Endothelial cell (in vitro differentiated cells): Measurements from ENCODE around the gene TMTC4. TPM values are rescaled to one million over a fixed set of nuclear protein-coding genes. Genes with fewer than 3 reads are reported as not detected.

Experiments
- DNase-seq: peaks from one replicate; pipeline ENCODE4 v3.0.0; 2021; ENCODE audit warnings: low spot score
- H3K27ac Mint-ChIP-seq: one replicate; pipeline ENCODE4 v1.8.0; 2021; ENCODE audit warnings: mixed read lengths, inconsistent platforms; ENCODE audit not compliant: unreplicated experiment
- H3K27me3 Mint-ChIP-seq: one replicate; pipeline ENCODE4 v1.8.0; 2021; ENCODE audit warnings: mild to moderate bottlenecking, moderate library complexity, mixed read lengths, inconsistent platforms; ENCODE audit not compliant: unreplicated experiment
- H3K36me3 Mint-ChIP-seq: one replicate; pipeline ENCODE4 v1.8.0; 2021; ENCODE audit warnings: mild to moderate bottlenecking, low read depth, mixed read lengths, inconsistent platforms; ENCODE audit not compliant: unreplicated experiment
- H3K4me1 Mint-ChIP-seq: one replicate; pipeline ENCODE4 v1.8.0; 2021; ENCODE audit warnings: mild to moderate bottlenecking, mixed read lengths, inconsistent platforms; ENCODE audit not compliant: unreplicated experiment
- H3K4me3 Mint-ChIP-seq: one replicate; pipeline ENCODE4 v1.8.0; 2021; ENCODE audit warnings: mild to moderate bottlenecking, mixed read lengths, inconsistent platforms; ENCODE audit not compliant: unreplicated experiment
- H3K9me3 Mint-ChIP-seq: one replicate; pipeline ENCODE4 v1.8.0; 2021; ENCODE audit warnings: mixed read lengths, inconsistent platforms; ENCODE audit not compliant: unreplicated experiment
- total RNA-seq: library from RNA; stranded (reverse); fragmentation: NEBNext Ultra II Directional; extraction: Animal tissue kit (Norgen Biotek cat#: 25700); gene quantifications from one replicate; pipeline ENCODE4 v1.2.1, GENCODE V29; 2021; ENCODE audit not compliant: unreplicated experiment
- TF ChIP-seq, protein P1 (sequence below): fragments of 200-600 bp; sonication (generic); IDR thresholded peaks from one replicate; pipeline ENCODE4 v1.5.0; 2021; ENCODE audit warnings: antibody characterized with exemption; ENCODE audit not compliant: unreplicated experiment

TMTC4 gene
- total RNA-seq, 1 donor from 2014 or later, result 40.1 TPM

DNA sequence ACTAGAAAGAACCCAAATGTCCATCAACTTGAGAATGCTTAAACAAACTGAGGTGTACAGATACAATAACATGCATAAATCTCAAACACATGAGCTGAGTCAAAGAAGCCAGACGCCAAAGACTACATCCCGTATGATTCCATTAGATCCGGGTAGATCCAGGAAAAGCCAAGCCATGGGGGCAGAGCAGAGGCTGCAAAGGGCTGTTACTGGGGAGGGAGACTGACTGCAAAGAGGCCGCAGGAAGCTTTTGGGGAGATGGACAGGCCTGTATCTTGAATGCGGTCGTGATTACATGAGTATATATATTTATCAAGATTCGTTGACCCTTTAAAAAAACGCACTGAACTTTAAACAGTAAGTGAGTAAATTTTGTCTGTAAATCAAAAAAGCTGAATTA, 114.7 kb downstream of the TMTC4 start:
- no peak for DNase-seq
- Mint-ChIP-seq H3K36me3 (peaks cover 3% of the 10 kb centered on the region), H3K9me3 (no peaks in the 10 kb centered on the region), H3K4me1 (no peaks in the 10 kb centered on the region), H3K27ac (no peak overlapping the region), H3K27me3 (peaks cover 2% of the 10 kb centered on the region), H3K4me3 (no peak overlapping the region)
- TF ChIP-seq, protein P1, sequence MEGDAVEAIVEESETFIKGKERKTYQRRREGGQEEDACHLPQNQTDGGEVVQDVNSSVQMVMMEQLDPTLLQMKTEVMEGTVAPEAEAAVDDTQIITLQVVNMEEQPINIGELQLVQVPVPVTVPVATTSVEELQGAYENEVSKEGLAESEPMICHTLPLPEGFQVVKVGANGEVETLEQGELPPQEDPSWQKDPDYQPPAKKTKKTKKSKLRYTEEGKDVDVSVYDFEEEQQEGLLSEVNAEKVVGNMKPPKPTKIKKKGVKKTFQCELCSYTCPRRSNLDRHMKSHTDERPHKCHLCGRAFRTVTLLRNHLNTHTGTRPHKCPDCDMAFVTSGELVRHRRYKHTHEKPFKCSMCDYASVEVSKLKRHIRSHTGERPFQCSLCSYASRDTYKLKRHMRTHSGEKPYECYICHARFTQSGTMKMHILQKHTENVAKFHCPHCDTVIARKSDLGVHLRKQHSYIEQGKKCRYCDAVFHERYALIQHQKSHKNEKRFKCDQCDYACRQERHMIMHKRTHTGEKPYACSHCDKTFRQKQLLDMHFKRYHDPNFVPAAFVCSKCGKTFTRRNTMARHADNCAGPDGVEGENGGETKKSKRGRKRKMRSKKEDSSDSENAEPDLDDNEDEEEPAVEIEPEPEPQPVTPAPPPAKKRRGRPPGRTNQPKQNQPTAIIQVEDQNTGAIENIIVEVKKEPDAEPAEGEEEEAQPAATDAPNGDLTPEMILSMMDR, result no peak

Other genes starting within 250 kb of the TMTC4 start
- 7.0 TPM for gene GGACT, start 86.0 kb downstream of the TMTC4 start, total RNA-seq